HCT116 (cell line): ENCODE data around the gene PDCD2L.
A peak's percentile ranks its signal among the peaks of the same experiment; 100 is the strongest.

Experiments used
- CEBPB ChIP-seq: IDR thresholded peaks from 2 replicates; pipeline ENCODE4 v1.6.1; 2012; ENCODE audit warnings: low read depth
- EGR1 ChIP-seq: IDR thresholded peaks from 2 replicates; pipeline ENCODE4 v1.6.1; 2012; ENCODE audit warnings: low read depth
- ELF1 ChIP-seq: IDR thresholded peaks from 2 replicates; pipeline ENCODE4 v1.6.1; 2012; ENCODE audit warnings: low read depth, borderline replicate concordance
- EZH2 ChIP-seq: fragments of 200-600 bp; sonication (generic); IDR thresholded peaks from 2 replicates; pipeline ENCODE4 v1.6.1; 2017; ENCODE audit warnings: antibody characterized with exemption, mixed run types
- EZH2phosphoT487 ChIP-seq: fragments of 200-600 bp; IDR thresholded peaks from 2 replicates; pipeline ENCODE4 v1.6.1; 2018; ENCODE audit warnings: antibody characterized with exemption, borderline replicate concordance
- FOSL1 ChIP-seq: IDR thresholded peaks from 2 replicates; pipeline ENCODE4 v1.6.1; 2012; ENCODE audit warnings: low read depth
- POLR2A ChIP-seq: IDR thresholded peaks from 2 replicates; pipeline ENCODE4 v1.7.0; 2011; ENCODE audit warnings: borderline replicate concordance; ENCODE audit not compliant: insufficient read depth, insufficient read length; ENCODE audit errors: extremely low read depth
- POLR2AphosphoS5 ChIP-seq: IDR thresholded peaks from 2 replicates; pipeline ENCODE4 v1.6.1; 2011; ENCODE audit warnings: mild to moderate bottlenecking, low read depth, low read length, moderate library complexity
- SIN3A ChIP-seq: IDR thresholded peaks from 2 replicates; pipeline ENCODE4 v1.6.1; 2012; ENCODE audit warnings: low read depth
- YY1 ChIP-seq: IDR thresholded peaks from 2 replicates; pipeline ENCODE4 v1.6.1; 2011; ENCODE audit warnings: low read length, low read depth, moderate library complexity, mild to moderate bottlenecking; ENCODE audit not compliant: insufficient replicate concordance; ENCODE audit errors: extremely low read depth
- ZFX ChIP-seq: fragments of 450-650 bp; IDR thresholded peaks from 2 replicates; pipeline ENCODE4 v1.6.1; 2017
- TF ChIP-seq, protein P1 (sequence below), 3 experiments: fragments of 200-600 bp in 1 of 3; sonication (generic) in 1 of 3; IDR thresholded peaks in 2 of 3; conservative IDR thresholded peaks in 1 of 3; 2 replicates each; pipeline ENCODE4 v1.5.1; 2012 to 2017; ENCODE audit warnings: low read depth in 2 of 3, low read length in 2 of 3, antibody characterized with exemption in 1 of 3, borderline replicate concordance in 1 of 3, control low read depth in 1 of 3, mild to moderate bottlenecking in 1 of 3, mixed read lengths in 1 of 3, mixed run types in 1 of 3, moderate library complexity in 1 of 3; ENCODE audit not compliant: insufficient read depth in 1 of 3
- TF ChIP-seq, protein P2 (sequence below): IDR thresholded peaks from 2 replicates; pipeline ENCODE4 v1.6.1; 2012; ENCODE audit warnings: low read depth
- TF ChIP-seq, protein P3 (sequence below): IDR thresholded peaks from 2 replicates; pipeline ENCODE4 v1.6.1; 2011; ENCODE audit warnings: mild to moderate bottlenecking, low read length, moderate library complexity; ENCODE audit not compliant: insufficient replicate concordance; ENCODE audit errors: extremely low read depth

DNA sequence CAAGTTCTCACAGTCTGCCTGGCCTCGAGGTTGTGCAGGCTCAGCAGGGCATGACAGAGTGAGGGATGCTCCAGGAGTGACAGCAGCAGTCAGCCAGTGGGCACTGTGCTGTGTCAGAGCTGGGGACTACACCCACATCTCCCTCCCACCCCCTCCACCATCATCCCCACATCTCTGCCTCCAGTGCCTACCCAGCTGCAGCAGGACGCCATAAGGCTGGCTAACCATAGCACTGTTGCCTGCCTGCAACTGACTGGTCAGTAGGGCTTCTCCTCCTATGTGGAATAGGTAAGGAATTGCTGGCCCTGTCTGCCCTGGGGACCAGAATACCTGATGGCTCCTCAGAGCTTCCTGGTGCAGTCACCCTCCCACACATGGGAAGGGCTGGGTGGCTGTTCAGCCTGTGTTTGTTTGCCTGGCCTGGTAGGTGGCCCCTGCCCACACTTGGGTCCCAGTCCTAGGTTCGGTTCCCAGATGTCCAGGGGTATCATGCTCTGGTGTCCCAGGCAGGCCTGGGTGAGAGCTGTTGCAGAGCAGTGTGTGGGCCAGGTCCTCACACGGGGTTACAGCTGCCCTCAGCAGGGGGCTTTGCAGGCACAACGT lies 23.5 kb upstream of the PDCD2L start:
- no peak for TF ChIP-seq FOSL1
- TF ChIP-seq, protein P1, sequence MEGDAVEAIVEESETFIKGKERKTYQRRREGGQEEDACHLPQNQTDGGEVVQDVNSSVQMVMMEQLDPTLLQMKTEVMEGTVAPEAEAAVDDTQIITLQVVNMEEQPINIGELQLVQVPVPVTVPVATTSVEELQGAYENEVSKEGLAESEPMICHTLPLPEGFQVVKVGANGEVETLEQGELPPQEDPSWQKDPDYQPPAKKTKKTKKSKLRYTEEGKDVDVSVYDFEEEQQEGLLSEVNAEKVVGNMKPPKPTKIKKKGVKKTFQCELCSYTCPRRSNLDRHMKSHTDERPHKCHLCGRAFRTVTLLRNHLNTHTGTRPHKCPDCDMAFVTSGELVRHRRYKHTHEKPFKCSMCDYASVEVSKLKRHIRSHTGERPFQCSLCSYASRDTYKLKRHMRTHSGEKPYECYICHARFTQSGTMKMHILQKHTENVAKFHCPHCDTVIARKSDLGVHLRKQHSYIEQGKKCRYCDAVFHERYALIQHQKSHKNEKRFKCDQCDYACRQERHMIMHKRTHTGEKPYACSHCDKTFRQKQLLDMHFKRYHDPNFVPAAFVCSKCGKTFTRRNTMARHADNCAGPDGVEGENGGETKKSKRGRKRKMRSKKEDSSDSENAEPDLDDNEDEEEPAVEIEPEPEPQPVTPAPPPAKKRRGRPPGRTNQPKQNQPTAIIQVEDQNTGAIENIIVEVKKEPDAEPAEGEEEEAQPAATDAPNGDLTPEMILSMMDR (IDR thresholded peaks at IDR 0.05 in 2 of 3, conservative IDR thresholded peaks at IDR 0.05 in 1 of 3; ENCODE audit: borderline replicate concordance in 1 of 3, insufficient read depth in 1 of 3, low read depth in 2 of 3, low read length in 2 of 3): no peak
- no peak for TF ChIP-seq EZH2phosphoT487
- TF ChIP-seq, protein P2, sequence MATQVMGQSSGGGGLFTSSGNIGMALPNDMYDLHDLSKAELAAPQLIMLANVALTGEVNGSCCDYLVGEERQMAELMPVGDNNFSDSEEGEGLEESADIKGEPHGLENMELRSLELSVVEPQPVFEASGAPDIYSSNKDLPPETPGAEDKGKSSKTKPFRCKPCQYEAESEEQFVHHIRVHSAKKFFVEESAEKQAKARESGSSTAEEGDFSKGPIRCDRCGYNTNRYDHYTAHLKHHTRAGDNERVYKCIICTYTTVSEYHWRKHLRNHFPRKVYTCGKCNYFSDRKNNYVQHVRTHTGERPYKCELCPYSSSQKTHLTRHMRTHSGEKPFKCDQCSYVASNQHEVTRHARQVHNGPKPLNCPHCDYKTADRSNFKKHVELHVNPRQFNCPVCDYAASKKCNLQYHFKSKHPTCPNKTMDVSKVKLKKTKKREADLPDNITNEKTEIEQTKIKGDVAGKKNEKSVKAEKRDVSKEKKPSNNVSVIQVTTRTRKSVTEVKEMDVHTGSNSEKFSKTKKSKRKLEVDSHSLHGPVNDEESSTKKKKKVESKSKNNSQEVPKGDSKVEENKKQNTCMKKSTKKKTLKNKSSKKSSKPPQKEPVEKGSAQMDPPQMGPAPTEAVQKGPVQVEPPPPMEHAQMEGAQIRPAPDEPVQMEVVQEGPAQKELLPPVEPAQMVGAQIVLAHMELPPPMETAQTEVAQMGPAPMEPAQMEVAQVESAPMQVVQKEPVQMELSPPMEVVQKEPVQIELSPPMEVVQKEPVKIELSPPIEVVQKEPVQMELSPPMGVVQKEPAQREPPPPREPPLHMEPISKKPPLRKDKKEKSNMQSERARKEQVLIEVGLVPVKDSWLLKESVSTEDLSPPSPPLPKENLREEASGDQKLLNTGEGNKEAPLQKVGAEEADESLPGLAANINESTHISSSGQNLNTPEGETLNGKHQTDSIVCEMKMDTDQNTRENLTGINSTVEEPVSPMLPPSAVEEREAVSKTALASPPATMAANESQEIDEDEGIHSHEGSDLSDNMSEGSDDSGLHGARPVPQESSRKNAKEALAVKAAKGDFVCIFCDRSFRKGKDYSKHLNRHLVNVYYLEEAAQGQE: no peak
- no peak for TF ChIP-seq POLR2A
- TF ChIP-seq YY1: no peak
- TF ChIP-seq, protein P3, sequence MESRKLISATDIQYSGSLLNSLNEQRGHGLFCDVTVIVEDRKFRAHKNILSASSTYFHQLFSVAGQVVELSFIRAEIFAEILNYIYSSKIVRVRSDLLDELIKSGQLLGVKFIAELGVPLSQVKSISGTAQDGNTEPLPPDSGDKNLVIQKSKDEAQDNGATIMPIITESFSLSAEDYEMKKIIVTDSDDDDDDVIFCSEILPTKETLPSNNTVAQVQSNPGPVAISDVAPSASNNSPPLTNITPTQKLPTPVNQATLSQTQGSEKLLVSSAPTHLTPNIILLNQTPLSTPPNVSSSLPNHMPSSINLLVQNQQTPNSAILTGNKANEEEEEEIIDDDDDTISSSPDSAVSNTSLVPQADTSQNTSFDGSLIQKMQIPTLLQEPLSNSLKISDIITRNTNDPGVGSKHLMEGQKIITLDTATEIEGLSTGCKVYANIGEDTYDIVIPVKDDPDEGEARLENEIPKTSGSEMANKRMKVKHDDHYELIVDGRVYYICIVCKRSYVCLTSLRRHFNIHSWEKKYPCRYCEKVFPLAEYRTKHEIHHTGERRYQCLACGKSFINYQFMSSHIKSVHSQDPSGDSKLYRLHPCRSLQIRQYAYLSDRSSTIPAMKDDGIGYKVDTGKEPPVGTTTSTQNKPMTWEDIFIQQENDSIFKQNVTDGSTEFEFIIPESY: no peak
- TF ChIP-seq ELF1: no peak
- TF ChIP-seq SIN3A: no peak
- no peak for TF ChIP-seq EZH2
- 0 out of 2 replicates have a peak, but pooled peaks have one; percentile 4 for TF ChIP-seq POLR2AphosphoS5
- TF ChIP-seq EGR1: no peak
- TF ChIP-seq ZFX: no peak
- TF ChIP-seq CEBPB: no peak
